DND-41 (cell line): ENCODE results near the gene SHH.

Source experiments
- ATAC-seq: fragments of 200-7000 bp; cut with Tn5 transposase; 3 replicates; pipeline ENCODE4 v1.9.1; 2021; ENCODE audit warnings: low read depth; ENCODE audit not compliant: insufficient read depth
- DNase-seq: peaks from one replicate; pipeline ENCODE4 v3.0.0-alpha.2; 2020
- H2AFZ ChIP-seq: 2 replicates; pipeline ENCODE4 v1.6.0; 2012; ENCODE audit warnings: low read depth, low read length
- H3K27ac ChIP-seq: 2 replicates; pipeline ENCODE4 v1.5.1; 2012; ENCODE audit warnings: low read length, inconsistent platforms
- H3K27me3 ChIP-seq: fragments of 200-600 bp; sonication (generic); 2 replicates; pipeline ENCODE4 v1.6.0; 2012; ENCODE audit warnings: low read length, mild to moderate bottlenecking, inconsistent platforms; ENCODE audit not compliant: insufficient read depth, poor library complexity
- H3K36me3 ChIP-seq: 2 replicates; pipeline ENCODE4 v1.5.1; 2012; ENCODE audit warnings: low read length, inconsistent platforms; ENCODE audit not compliant: insufficient read depth
- H3K4me1 ChIP-seq: 2 replicates; pipeline ENCODE4 v1.5.1; 2012; ENCODE audit warnings: mild to moderate bottlenecking, low read length; ENCODE audit not compliant: insufficient read depth
- H3K4me2 ChIP-seq: 2 replicates; pipeline ENCODE4 v1.6.0; 2012; ENCODE audit warnings: mild to moderate bottlenecking, moderate library complexity, low read length, inconsistent platforms; ENCODE audit not compliant: insufficient read depth
- H3K4me3 ChIP-seq, 2 experiments: fragments of 200-600 bp in 1 of 2; shearing (Covaris generic) in 1 of 2; 2 replicates each; pipeline ENCODE4 v1.5.1; 2012 to 2016; ENCODE audit warnings: inconsistent platforms in 2 of 2, low read length in 2 of 2, mild to moderate bottlenecking in 2 of 2, low read depth in 1 of 2, moderate library complexity in 1 of 2
- H3K79me2 ChIP-seq: 2 replicates; pipeline ENCODE4 v1.6.0; 2012; ENCODE audit warnings: low read length, inconsistent platforms; ENCODE audit not compliant: insufficient read depth
- H3K9ac ChIP-seq: 2 replicates; pipeline ENCODE4 v1.6.0; 2012; ENCODE audit warnings: low read depth, mild to moderate bottlenecking, inconsistent platforms, low read length, moderate library complexity
- H3K9me3 ChIP-seq: 2 replicates; pipeline ENCODE4 v1.5.1; 2012; ENCODE audit warnings: low read length, moderate library complexity, mild to moderate bottlenecking, inconsistent platforms; ENCODE audit not compliant: insufficient read depth, severe bottlenecking
- H4K20me1 ChIP-seq: 2 replicates; pipeline ENCODE4 v1.6.0; 2012; ENCODE audit warnings: low read length; ENCODE audit not compliant: insufficient read depth
- EZH2 ChIP-seq: IDR thresholded peaks from 3 replicates; pipeline ENCODE4 v1.6.1; 2012; ENCODE audit warnings: borderline replicate concordance, low read depth, mild to moderate bottlenecking, moderate library complexity, low read length, inconsistent platforms; ENCODE audit not compliant: severe bottlenecking
- TF ChIP-seq, protein P1 (sequence below): IDR thresholded peaks from 2 replicates; pipeline ENCODE4 v1.5.1; 2012; ENCODE audit warnings: borderline replicate concordance, low read length, moderate library complexity, mild to moderate bottlenecking; ENCODE audit not compliant: poor library complexity, severe bottlenecking; ENCODE audit errors: extremely low read depth

SHH gene

DNA sequence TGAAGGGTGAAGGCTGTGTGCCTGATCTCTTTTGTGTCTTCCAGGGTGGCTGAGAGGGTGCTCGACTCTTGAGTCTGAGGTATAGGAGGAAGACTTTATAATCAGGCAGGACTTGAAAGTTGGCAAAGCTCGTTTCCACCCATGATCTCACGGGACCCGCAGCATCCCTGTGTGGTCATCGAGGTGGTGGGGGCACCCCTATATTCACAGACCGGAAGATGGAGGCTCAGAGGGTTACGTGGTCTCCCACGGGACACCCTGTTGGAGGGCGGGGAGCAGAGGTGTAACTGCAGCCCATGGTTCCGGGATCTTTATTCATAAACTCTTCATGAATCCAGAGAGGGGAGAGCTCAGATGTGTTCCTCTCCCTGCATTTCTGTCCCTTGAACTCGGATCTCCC lies 9.6 kb upstream of the SHH start:
- H3K27ac ChIP-seq, result no peak overlapping the region
- no peak overlapping the region for H2AFZ ChIP-seq
- H3K4me3 ChIP-seq, result no peak overlapping the region
- H3K4me2 ChIP-seq, result no peak overlapping the region
- H3K79me2 ChIP-seq, result no peaks in the 10 kb centered on the region
- TF ChIP-seq EZH2, result no peak
- TF ChIP-seq, protein P1, sequence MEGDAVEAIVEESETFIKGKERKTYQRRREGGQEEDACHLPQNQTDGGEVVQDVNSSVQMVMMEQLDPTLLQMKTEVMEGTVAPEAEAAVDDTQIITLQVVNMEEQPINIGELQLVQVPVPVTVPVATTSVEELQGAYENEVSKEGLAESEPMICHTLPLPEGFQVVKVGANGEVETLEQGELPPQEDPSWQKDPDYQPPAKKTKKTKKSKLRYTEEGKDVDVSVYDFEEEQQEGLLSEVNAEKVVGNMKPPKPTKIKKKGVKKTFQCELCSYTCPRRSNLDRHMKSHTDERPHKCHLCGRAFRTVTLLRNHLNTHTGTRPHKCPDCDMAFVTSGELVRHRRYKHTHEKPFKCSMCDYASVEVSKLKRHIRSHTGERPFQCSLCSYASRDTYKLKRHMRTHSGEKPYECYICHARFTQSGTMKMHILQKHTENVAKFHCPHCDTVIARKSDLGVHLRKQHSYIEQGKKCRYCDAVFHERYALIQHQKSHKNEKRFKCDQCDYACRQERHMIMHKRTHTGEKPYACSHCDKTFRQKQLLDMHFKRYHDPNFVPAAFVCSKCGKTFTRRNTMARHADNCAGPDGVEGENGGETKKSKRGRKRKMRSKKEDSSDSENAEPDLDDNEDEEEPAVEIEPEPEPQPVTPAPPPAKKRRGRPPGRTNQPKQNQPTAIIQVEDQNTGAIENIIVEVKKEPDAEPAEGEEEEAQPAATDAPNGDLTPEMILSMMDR, result no peak
- H3K9me3 ChIP-seq, result no peaks in the 10 kb centered on the region
- ATAC-seq (no peak), DNase-seq (no peak)
- no peak overlapping the region for H3K9ac ChIP-seq
- H3K4me1 ChIP-seq, result no peaks in the 10 kb centered on the region
- no peaks in the 10 kb centered on the region for H3K36me3 ChIP-seq
- no peaks in the 10 kb centered on the region for H4K20me1 ChIP-seq
- peaks cover 5% of the 10 kb centered on the region for H3K27me3 ChIP-seq

DNA sequence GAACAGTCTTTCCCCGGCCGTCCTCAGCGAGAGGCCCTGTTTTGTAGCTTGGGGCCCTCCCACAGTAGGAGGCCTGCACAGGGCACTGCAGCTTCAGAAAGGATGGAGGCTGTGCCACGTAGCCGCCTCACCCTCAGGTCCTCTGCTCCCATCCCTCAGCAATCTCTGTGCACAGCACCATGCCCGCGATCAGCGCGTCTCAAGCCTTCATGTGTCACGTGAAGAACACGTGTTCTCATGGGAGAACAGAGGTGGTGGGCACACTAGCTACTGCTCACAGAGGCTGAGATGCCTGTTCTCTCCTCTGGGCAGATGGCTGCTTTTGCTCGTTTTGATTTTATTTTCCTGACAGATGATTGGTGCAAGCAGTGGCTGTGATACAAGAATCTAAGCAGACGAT lies 8.5 kb upstream of the SHH start:
- no peak overlapping the region for H3K4me2 ChIP-seq
- DNase-seq, result no peak
- no peaks in the 10 kb centered on the region for H3K9me3 ChIP-seq
- no peak overlapping the region for H2AFZ ChIP-seq
- H3K9ac ChIP-seq, result no peak overlapping the region
- H3K27me3 ChIP-seq, result peaks cover 5% of the 10 kb centered on the region
- ATAC-seq, result no peak
- no peaks in the 10 kb centered on the region for H4K20me1 ChIP-seq
- no peak overlapping the region for H3K4me3 ChIP-seq
- H3K79me2 ChIP-seq, result no peaks in the 10 kb centered on the region
- no peaks in the 10 kb centered on the region for H3K4me1 ChIP-seq
- no peak overlapping the region for H3K27ac ChIP-seq
- no peaks in the 10 kb centered on the region for H3K36me3 ChIP-seq
- TF ChIP-seq EZH2, result no peak
- TF ChIP-seq, protein P1, result no peak

DNA sequence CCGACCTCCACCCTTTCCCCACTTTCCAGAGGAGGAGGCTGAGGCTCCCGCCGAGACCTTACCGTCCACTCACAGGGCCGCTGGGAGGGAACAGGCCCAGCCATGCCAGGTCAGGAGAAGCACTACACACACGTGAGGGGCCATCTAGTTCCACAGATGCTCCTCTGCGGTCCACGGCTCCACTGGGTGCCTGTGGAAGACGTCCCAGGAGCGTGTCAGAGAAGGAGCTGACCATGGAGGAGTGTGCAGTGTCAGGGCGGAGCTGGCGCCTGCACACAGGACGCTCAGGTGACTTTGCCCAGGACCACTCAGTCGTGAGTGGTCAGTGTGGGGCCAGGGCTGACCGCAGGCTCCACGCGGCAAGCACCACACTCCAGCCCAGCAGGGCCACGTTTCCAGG lies 8.0 kb upstream of the SHH start:
- ATAC-seq (no peak), DNase-seq (no peak)
- TF ChIP-seq, protein P1, result no peak
- no peak for TF ChIP-seq EZH2
- Histone ChIP-seq H2AFZ (no peak overlapping the region), H3K27ac (no peak overlapping the region), H3K9ac (no peak overlapping the region), H3K9me3 (no peaks in the 10 kb centered on the region), H3K36me3 (no peaks in the 10 kb centered on the region), H3K27me3 (peaks cover 10% of the 10 kb centered on the region), H3K4me2 (no peak overlapping the region), H3K4me3 (no peak overlapping the region), H3K4me1 (no peaks in the 10 kb centered on the region), H3K79me2 (no peaks in the 10 kb centered on the region), H4K20me1 (no peaks in the 10 kb centered on the region)

DNA sequence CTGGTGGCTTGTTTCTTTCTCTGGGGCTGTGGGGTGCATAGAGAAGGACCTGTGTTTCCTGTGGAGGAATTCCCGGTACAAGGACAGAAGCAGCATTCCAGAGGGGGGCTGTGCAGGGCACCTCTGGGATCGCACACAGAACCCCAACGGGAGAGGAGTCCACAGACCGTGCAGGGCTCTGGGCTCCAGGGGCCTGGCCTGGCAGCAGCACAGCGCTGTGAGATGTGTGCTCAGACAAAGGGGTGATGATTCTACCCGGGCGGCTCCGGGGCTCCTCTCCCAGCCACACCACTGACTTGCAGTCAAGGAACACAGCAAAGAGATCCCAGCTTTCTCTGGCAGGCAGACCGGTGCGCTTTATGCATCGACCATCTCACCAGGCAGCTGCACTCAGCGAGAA lies 6.9 kb upstream of the SHH start:
- TF ChIP-seq EZH2, result no peak
- TF ChIP-seq, protein P1, result no peak
- no peak for DNase-seq
- H3K79me2 ChIP-seq, result no peaks in the 10 kb centered on the region
- no peak overlapping the region for H3K27ac ChIP-seq
- H3K27me3 ChIP-seq, result peaks cover 10% of the 10 kb centered on the region
- no peak overlapping the region for H3K4me2 ChIP-seq
- no peak overlapping the region for H3K9ac ChIP-seq
- H3K4me1 ChIP-seq, result no peaks in the 10 kb centered on the region
- no peak for ATAC-seq
- no peaks in the 10 kb centered on the region for H3K36me3 ChIP-seq
- no peak overlapping the region for H3K4me3 ChIP-seq
- no peaks in the 10 kb centered on the region for H4K20me1 ChIP-seq
- no peaks in the 10 kb centered on the region for H3K9me3 ChIP-seq
- no peak overlapping the region for H2AFZ ChIP-seq
